ENCODE data around the gene RHOBTB3.

The RHOBTB3 gene

DNA sequence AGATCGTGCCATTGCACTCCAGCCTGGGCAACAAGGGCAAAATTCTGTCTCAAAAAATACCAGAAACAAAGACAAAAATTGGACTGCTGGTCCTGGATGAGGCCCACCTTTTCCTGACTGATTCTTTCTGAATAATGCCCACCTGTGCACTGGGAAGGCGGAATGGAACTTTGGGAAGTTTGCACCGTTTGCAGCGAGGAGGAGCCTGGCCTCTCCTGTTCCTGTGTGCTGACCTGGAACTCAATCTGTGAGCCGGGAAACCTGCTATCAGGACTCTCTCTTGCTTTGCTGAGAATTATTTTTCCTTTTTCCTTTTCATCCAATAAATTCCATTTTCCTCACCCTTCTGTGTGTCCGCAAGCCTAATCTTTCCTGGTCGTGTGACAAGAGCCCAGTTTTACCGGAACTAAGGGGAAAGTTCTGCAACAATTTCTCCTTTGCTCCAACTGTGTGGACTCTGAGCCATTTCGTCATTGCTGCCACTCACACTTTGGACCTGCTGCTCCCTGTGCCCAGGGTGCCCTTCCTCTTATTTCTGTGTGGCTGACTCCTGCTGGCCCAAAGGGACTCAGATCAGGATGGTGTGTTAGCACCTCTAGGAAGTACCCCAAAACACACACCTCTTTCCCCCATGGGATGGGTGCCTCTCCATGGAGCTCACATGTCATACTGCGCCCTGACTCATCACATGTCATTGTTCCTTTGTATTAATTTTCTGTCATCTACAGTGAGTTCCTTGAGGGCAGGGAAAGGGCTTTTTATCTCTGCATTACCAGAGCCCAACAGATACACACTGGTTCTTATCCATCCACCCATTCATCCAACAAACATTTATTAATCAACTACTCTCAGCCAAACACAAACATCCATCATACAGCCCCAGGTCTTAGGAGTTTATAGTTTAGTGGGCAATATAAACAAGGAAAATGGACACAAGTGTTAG lies 96.1 kb downstream of the RHOBTB3 start:
- DNase-seq (ENCODE audit: low read depth in 1 of 2, low spot score in 1 of 2), result no peak
- H3K27ac ChIP-seq (replicated peaks), result 0 out of 2 replicates have a peak overlapping the region, but pooled peaks have one; percentile 12
- H3K27me3 ChIP-seq (ENCODE audit: insufficient read depth, poor library complexity, severe bottlenecking), result no peaks in the 10 kb centered on the region
- no peak for TF ChIP-seq POLR2AphosphoS5 (IDR thresholded peaks at IDR 0.05; ENCODE audit: low read depth)
- TF ChIP-seq REST (IDR thresholded peaks at IDR 0.05; ENCODE audit: insufficient replicate concordance, low read depth), result no peak
- no peak for TF ChIP-seq GABPA (IDR thresholded peaks at IDR 0.05; ENCODE audit: low read depth)
- TF ChIP-seq, protein P1, sequence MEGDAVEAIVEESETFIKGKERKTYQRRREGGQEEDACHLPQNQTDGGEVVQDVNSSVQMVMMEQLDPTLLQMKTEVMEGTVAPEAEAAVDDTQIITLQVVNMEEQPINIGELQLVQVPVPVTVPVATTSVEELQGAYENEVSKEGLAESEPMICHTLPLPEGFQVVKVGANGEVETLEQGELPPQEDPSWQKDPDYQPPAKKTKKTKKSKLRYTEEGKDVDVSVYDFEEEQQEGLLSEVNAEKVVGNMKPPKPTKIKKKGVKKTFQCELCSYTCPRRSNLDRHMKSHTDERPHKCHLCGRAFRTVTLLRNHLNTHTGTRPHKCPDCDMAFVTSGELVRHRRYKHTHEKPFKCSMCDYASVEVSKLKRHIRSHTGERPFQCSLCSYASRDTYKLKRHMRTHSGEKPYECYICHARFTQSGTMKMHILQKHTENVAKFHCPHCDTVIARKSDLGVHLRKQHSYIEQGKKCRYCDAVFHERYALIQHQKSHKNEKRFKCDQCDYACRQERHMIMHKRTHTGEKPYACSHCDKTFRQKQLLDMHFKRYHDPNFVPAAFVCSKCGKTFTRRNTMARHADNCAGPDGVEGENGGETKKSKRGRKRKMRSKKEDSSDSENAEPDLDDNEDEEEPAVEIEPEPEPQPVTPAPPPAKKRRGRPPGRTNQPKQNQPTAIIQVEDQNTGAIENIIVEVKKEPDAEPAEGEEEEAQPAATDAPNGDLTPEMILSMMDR (IDR thresholded peaks at IDR 0.05; ENCODE audit: insufficient read depth, low read length), result no peak
- no peak for TF ChIP-seq SPI1 (IDR thresholded peaks at IDR 0.05; ENCODE audit: borderline replicate concordance, low read depth)
- no peak overlapping the region for H3K4me3 ChIP-seq (replicated peaks; ENCODE audit: insufficient read depth, low read length)

DNA sequence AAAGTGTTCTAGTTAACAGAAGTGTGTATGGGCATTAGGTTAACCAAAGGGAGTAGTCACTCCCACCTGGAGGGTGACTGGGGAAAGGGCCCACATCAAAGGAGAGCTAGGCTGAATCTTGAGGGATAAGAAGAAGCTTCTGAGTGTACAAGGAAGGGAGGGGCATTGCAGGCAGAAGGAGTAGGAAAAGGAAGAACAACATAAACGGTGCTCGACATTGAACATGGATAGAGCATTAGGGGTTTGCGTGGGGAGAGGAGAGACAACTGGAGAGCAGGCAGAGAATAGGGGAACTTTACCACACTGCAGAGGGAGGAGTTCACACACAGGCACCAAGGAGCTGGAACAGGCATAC lies 96.7 kb downstream of the RHOBTB3 start:
- TF ChIP-seq REST (IDR thresholded peaks at IDR 0.05; ENCODE audit: insufficient replicate concordance, low read depth), result no peak
- TF ChIP-seq POLR2AphosphoS5 (IDR thresholded peaks at IDR 0.05; ENCODE audit: low read depth), result no peak
- TF ChIP-seq, protein P1 (IDR thresholded peaks at IDR 0.05; ENCODE audit: insufficient read depth, low read length), result no peak
- no peak for DNase-seq (ENCODE audit: low read depth in 1 of 2, low spot score in 1 of 2)
- no peak overlapping the region for H3K4me3 ChIP-seq (replicated peaks; ENCODE audit: insufficient read depth, low read length)
- no peak overlapping the region for H3K27ac ChIP-seq (replicated peaks)
- no peaks in the 10 kb centered on the region for H3K27me3 ChIP-seq (ENCODE audit: insufficient read depth, poor library complexity, severe bottlenecking)

- Histone ChIP-seq H3K27ac (replicated peaks) (no peak overlapping the region), H3K27me3 (ENCODE audit: insufficient read depth, poor library complexity, severe bottlenecking) (no peaks in the 10 kb centered on the region), H3K4me3 (replicated peaks; ENCODE audit: insufficient read depth, low read length) (no peak overlapping the region)
- TF ChIP-seq SPI1 (IDR thresholded peaks at IDR 0.05; ENCODE audit: borderline replicate concordance, low read depth), result no peak
- TF ChIP-seq, protein P1 (IDR thresholded peaks at IDR 0.05; ENCODE audit: insufficient read depth, low read length), result no peak
- no peak for TF ChIP-seq REST (IDR thresholded peaks at IDR 0.05; ENCODE audit: insufficient replicate concordance, low read depth)
- TF ChIP-seq POLR2AphosphoS5 (IDR thresholded peaks at IDR 0.05; ENCODE audit: low read depth), result no peak
- TF ChIP-seq GABPA (IDR thresholded peaks at IDR 0.05; ENCODE audit: low read depth), result no peak
- DNase-seq (ENCODE audit: low read depth in 1 of 2, low spot score in 1 of 2), result no peak
Measured at GRCh38 chr5:95830226-95830625, 99.1 kb downstream of the RHOBTB3 start.
